Astrocyte (in vitro differentiated cells and primary cell): ENCODE results near the gene TGIF2. TPM values are rescaled to one million over a fixed set of nuclear protein-coding genes. Genes with fewer than 3 reads are reported as not detected.

Source experiments
- DNase-seq: peaks from one replicate; pipeline ENCODE4 v3.0.0-alpha.2; 2010; ENCODE audit warnings: low read depth
- FAIRE-seq: peaks from 2 replicates; lab custom pipeline; 2011; peaks lifted over from hg19 to GRCh38; lab: Jason Lieb, UNC
- H2AFZ ChIP-seq: 2 replicates; pipeline ENCODE4 v1.6.0; 2012; ENCODE audit warnings: low read depth, low read length, inconsistent platforms
- H3K27ac ChIP-seq: 2 replicates; pipeline ENCODE4 v1.5.1; 2011; ENCODE audit warnings: low read depth, low read length, inconsistent platforms
- H3K27me3 ChIP-seq: 2 replicates; pipeline ENCODE4 v1.6.0; 2011; ENCODE audit warnings: low read length, inconsistent platforms; ENCODE audit not compliant: insufficient read depth
- H3K36me3 ChIP-seq: 2 replicates; pipeline ENCODE4 v1.5.1; 2011; ENCODE audit warnings: low read length, inconsistent platforms; ENCODE audit not compliant: insufficient read depth
- H3K4me1 ChIP-seq: 2 replicates; pipeline ENCODE4 v1.5.1; 2011; ENCODE audit warnings: low read length, inconsistent platforms; ENCODE audit not compliant: insufficient read depth
- H3K4me2 ChIP-seq: 2 replicates; pipeline ENCODE4 v1.6.0; 2012; ENCODE audit warnings: low read length, inconsistent platforms
- H3K4me3 ChIP-seq: 2 replicates; pipeline ENCODE4 v1.5.1; 2011; ENCODE audit warnings: low read depth, mild to moderate bottlenecking, low read length, inconsistent platforms; ENCODE audit not compliant: insufficient read depth
- H3K79me2 ChIP-seq: 2 replicates; pipeline ENCODE4 v1.6.0; 2012; ENCODE audit warnings: mild to moderate bottlenecking, low read length, inconsistent platforms; ENCODE audit not compliant: insufficient read depth
- H3K9ac ChIP-seq: 2 replicates; pipeline ENCODE4 v1.6.0; 2012; ENCODE audit warnings: mild to moderate bottlenecking, low read length, inconsistent platforms
- H3K9me3 ChIP-seq: 2 replicates; pipeline ENCODE4 v1.5.1; 2012; ENCODE audit warnings: low read depth, mild to moderate bottlenecking, low read length, inconsistent platforms; ENCODE audit not compliant: insufficient read depth
- H4K20me1 ChIP-seq: 2 replicates; pipeline ENCODE4 v1.6.0; 2012; ENCODE audit warnings: low read length, inconsistent platforms; ENCODE audit not compliant: insufficient read depth
- H3K27ac Mint-ChIP-seq: one replicate; pipeline ENCODE4 v1.8.0; 2021; ENCODE audit warnings: mild to moderate bottlenecking, mixed read lengths; ENCODE audit not compliant: unreplicated experiment
- H3K27me3 Mint-ChIP-seq: one replicate; pipeline ENCODE4 v1.8.0; 2021; ENCODE audit warnings: low read depth, mixed read lengths; ENCODE audit not compliant: unreplicated experiment
- H3K36me3 Mint-ChIP-seq: one replicate; pipeline ENCODE4 v1.8.0; 2021; ENCODE audit warnings: low read depth, mixed read lengths; ENCODE audit not compliant: unreplicated experiment
- H3K4me1 Mint-ChIP-seq: one replicate; pipeline ENCODE4 v1.8.0; 2021; ENCODE audit warnings: low read depth, mixed read lengths; ENCODE audit not compliant: unreplicated experiment
- H3K4me3 Mint-ChIP-seq: one replicate; pipeline ENCODE4 v1.8.0; 2021; ENCODE audit warnings: mild to moderate bottlenecking, moderate library complexity, mixed read lengths; ENCODE audit not compliant: unreplicated experiment
- H3K9me3 Mint-ChIP-seq: one replicate; pipeline ENCODE4 v1.8.0; 2021; ENCODE audit warnings: mild to moderate bottlenecking, mixed read lengths; ENCODE audit not compliant: unreplicated experiment
- CTCF ChIP-seq: IDR thresholded peaks from 2 replicates; pipeline ENCODE4 v1.5.1; 2011; ENCODE audit warnings: low read depth, mild to moderate bottlenecking, inconsistent platforms, low read length, moderate library complexity; ENCODE audit not compliant: insufficient read depth
- EZH2 ChIP-seq: IDR thresholded peaks from 2 replicates; pipeline ENCODE4 v1.6.1; 2012; ENCODE audit warnings: mild to moderate bottlenecking, low read length, inconsistent platforms; ENCODE audit not compliant: insufficient read depth
- total RNA-seq: library from RNA; stranded (reverse); gene quantifications from 2 replicates; pipeline ENCODE4 v1.2.1, GENCODE V29; 2021

Gene TGIF2
- total RNA-seq, 1 donor from 2014 or later, result 24.4 TPM

- Mint-ChIP-seq H3K4me1 (peaks cover 3% of the 10 kb centered on the region), H3K27ac (no peak overlapping the region)
Observed at GRCh38 chr20:36641506-36641843, 68.1 kb downstream of the TGIF2 start.

GRCh38 chr20:36642136-36642535, 68.7 kb downstream of the TGIF2 start:
- no peaks in the 10 kb centered on the region for H3K27me3 ChIP-seq
- TF ChIP-seq CTCF (no peak), EZH2 (no peak)
- peaks cover 3% of the 10 kb centered on the region for H3K27me3 Mint-ChIP-seq

More at GRCh38 chr20:36641506-36641843, 68.1 kb downstream of the TGIF2 start:
- FAIRE-seq (no peak), DNase-seq (no peak)
- no peaks in the 10 kb centered on the region for H3K79me2 ChIP-seq
- H2AFZ ChIP-seq, result no peak overlapping the region
- no peaks in the 10 kb centered on the region for H3K36me3 ChIP-seq
- H3K27me3 Mint-ChIP-seq, result peaks cover 3% of the 10 kb centered on the region
- H4K20me1 ChIP-seq, result no peaks in the 10 kb centered on the region
- no peak overlapping the region for H3K4me2 ChIP-seq
- TF ChIP-seq EZH2, result no peak
- no peak for TF ChIP-seq CTCF
- no peak overlapping the region for H3K4me3 Mint-ChIP-seq
- no peaks in the 10 kb centered on the region for H3K27me3 ChIP-seq
- no peak overlapping the region for H3K4me3 ChIP-seq
- peaks cover 4% of the 10 kb centered on the region for H3K36me3 Mint-ChIP-seq
- no peak overlapping the region for H3K9ac ChIP-seq
- H3K27ac ChIP-seq, result no peak overlapping the region
- no peaks in the 10 kb centered on the region for H3K9me3 ChIP-seq
- no peaks in the 10 kb centered on the region for H3K9me3 Mint-ChIP-seq
- no peaks in the 10 kb centered on the region for H3K4me1 ChIP-seq

More at GRCh38 chr20:36642136-36642535, 68.7 kb downstream of the TGIF2 start:
- H3K27ac Mint-ChIP-seq, result no peak overlapping the region
- Histone ChIP-seq H3K9me3 (no peaks in the 10 kb centered on the region), H4K20me1 (no peaks in the 10 kb centered on the region), H3K79me2 (no peaks in the 10 kb centered on the region), H3K36me3 (no peaks in the 10 kb centered on the region), H3K9ac (no peak overlapping the region), H3K4me3 (no peak overlapping the region), H2AFZ (no peak overlapping the region), H3K4me2 (no peak overlapping the region), H3K4me1 (no peaks in the 10 kb centered on the region), H3K27ac (no peak overlapping the region)
- peaks cover 5% of the 10 kb centered on the region for H3K4me1 Mint-ChIP-seq
- FAIRE-seq, result no peak
- no peak for DNase-seq
- H3K4me3 Mint-ChIP-seq, result no peak overlapping the region
- no peaks in the 10 kb centered on the region for H3K9me3 Mint-ChIP-seq
- peaks cover 4% of the 10 kb centered on the region for H3K36me3 Mint-ChIP-seq

Other genes starting within 250 kb of the TGIF2 start
- gene MYL9, start 32.1 kb upstream of the TGIF2 start, total RNA-seq, result 1,166 and 1,247 TPM in 2 replicates
- 105 and 117 TPM in 2 replicates for gene RAB5IF, start 32.2 kb downstream of the TGIF2 start, total RNA-seq
- 0.14 TPM in 1 of 2 replicates, not detected in the other for gene SLA2, start 72.6 kb downstream of the TGIF2 start, total RNA-seq
- gene NDRG3, start 172.5 kb downstream of the TGIF2 start, total RNA-seq, result 30.4 and 33.1 TPM in 2 replicates
- 5.8 and 6.1 TPM in 2 replicates for gene DSN1, start 200.2 kb downstream of the TGIF2 start, total RNA-seq